ENCODE results near the gene DSN1. TPM values are rescaled to one million over a fixed set of nuclear protein-coding genes. Genes with fewer than 3 reads are reported as not detected.

DSN1 gene
- total and polyA plus RNA-seq, 4 donors = 3.5 to 14.6 (median 5.1) TPM

DNA sequence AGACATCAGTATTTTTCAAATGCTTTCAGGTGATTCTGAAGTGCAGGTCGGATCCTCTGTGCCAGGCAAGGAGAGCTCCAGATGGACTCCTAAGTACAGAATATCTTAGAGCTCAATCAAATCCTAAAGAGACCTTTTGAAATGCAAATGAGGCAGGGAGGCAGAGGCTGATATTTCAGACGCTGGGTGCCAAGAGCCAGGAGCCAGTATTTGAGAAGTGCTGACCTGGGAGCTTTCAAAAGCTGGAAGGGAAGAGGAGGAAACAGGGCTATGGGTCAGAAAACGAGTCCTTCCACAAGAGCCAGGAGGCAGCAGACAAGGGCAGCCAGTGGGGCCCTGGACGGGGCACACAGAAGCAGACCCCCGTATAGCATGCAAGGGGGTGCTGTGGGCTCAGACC lies 46.1 kb upstream of the DSN1 start:
- DNase-seq (ENCODE audit: low spot score) = no peak
- WGBS = 61% methylated on average over 5 of the region's 5 CpGs
- TF ChIP-seq FOXA2 (IDR thresholded peaks at IDR 0.05) = no peak
- TF ChIP-seq ZBTB33 (IDR thresholded peaks at IDR 0.05) = no peak
- TF ChIP-seq MAX (IDR thresholded peaks at IDR 0.05) = no peak
- no peak for TF ChIP-seq GABPA (IDR thresholded peaks at IDR 0.05 in 1 of 2, conservative IDR thresholded peaks at IDR 0.05 in 1 of 2)
- TF ChIP-seq EGR1 (IDR thresholded peaks at IDR 0.05; ENCODE audit: low read depth in 2 of 2) = no peak
- TF ChIP-seq RAD21 (IDR thresholded peaks at IDR 0.05) = no peak
- TF ChIP-seq HNF4A (conservative IDR thresholded peaks at IDR 0.05) = no peak
- TF ChIP-seq YY1 (IDR thresholded peaks at IDR 0.05) = no peak
- no peak for TF ChIP-seq NR2F2 (IDR thresholded peaks at IDR 0.05)
- no peak for TF ChIP-seq JUND (IDR thresholded peaks at IDR 0.05)
- TF ChIP-seq RXRA (IDR thresholded peaks at IDR 0.05) = no peak
- no peak for TF ChIP-seq SP1 (IDR thresholded peaks at IDR 0.05)
- TF ChIP-seq HNF4G (IDR thresholded peaks at IDR 0.05) = no peak
- TF ChIP-seq CTCF (IDR thresholded peaks at IDR 0.05; ENCODE audit: low read depth, low read length, missing input control) = no peak
- TF ChIP-seq, protein P1, sequence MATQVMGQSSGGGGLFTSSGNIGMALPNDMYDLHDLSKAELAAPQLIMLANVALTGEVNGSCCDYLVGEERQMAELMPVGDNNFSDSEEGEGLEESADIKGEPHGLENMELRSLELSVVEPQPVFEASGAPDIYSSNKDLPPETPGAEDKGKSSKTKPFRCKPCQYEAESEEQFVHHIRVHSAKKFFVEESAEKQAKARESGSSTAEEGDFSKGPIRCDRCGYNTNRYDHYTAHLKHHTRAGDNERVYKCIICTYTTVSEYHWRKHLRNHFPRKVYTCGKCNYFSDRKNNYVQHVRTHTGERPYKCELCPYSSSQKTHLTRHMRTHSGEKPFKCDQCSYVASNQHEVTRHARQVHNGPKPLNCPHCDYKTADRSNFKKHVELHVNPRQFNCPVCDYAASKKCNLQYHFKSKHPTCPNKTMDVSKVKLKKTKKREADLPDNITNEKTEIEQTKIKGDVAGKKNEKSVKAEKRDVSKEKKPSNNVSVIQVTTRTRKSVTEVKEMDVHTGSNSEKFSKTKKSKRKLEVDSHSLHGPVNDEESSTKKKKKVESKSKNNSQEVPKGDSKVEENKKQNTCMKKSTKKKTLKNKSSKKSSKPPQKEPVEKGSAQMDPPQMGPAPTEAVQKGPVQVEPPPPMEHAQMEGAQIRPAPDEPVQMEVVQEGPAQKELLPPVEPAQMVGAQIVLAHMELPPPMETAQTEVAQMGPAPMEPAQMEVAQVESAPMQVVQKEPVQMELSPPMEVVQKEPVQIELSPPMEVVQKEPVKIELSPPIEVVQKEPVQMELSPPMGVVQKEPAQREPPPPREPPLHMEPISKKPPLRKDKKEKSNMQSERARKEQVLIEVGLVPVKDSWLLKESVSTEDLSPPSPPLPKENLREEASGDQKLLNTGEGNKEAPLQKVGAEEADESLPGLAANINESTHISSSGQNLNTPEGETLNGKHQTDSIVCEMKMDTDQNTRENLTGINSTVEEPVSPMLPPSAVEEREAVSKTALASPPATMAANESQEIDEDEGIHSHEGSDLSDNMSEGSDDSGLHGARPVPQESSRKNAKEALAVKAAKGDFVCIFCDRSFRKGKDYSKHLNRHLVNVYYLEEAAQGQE (IDR thresholded peaks at IDR 0.05) = no peak
- no peak for TF ChIP-seq FOXA1 (IDR thresholded peaks at IDR 0.05)
- TF ChIP-seq TAF1 (conservative IDR thresholded peaks at IDR 0.05) = no peak
- TF ChIP-seq ATF3 (IDR thresholded peaks at IDR 0.05) = no peak
- Histone ChIP-seq H3K4me1 (ENCODE audit: control insufficient read depth in 4 of 4, insufficient read depth in 4 of 4, low read length in 3 of 4) (no peaks in the 10 kb centered on the region), H3K27ac (ENCODE audit: low read depth in 1 of 2, low read length in 2 of 2) (no peak overlapping the region), H3K27me3 (ENCODE audit: control insufficient read depth in 4 of 4, insufficient read depth in 4 of 4, low read length in 3 of 4) (no peaks in the 10 kb centered on the region), H3K9me3 (ENCODE audit: control insufficient read depth in 4 of 4, low read length in 3 of 4) (no peaks in the 10 kb centered on the region), H3K9ac (ENCODE audit: low read depth in 1 of 2, low read length in 2 of 2) (no peak overlapping the region), H3K36me3 (ENCODE audit: control insufficient read depth in 4 of 4, insufficient read depth in 3 of 4, low read depth in 1 of 4, low read length in 3 of 4) (no peaks in the 10 kb centered on the region), H3K4me3 (ENCODE audit: low read depth in 1 of 3, low read length in 3 of 3) (no peak overlapping the region)
